Cerebellar nuclear complex (tissue), 1 donor: ENCODE results near the gene TRABD.
"Not testable (repeated sequence)": the region's sequence is repeated elsewhere in the genome, so short reads cannot be mapped to it uniquely, and the experiment has no call there.

Experiments
- DNase-seq, 2 experiments: peaks; one replicate each; lab custom pipeline; 2025; lab: John Stamatoyannopoulos, UW

The TRABD gene

GRCh38 chr22:50201191-50202129 is 15.7 kb downstream of the TRABD start:
- no peak for DNase-seq

- DNase-seq: no peak
Observed at GRCh38 chr22:50202130-50202666, 16.5 kb downstream of the TRABD start.

- DNase-seq: no peak
Observed at GRCh38 chr22:50203288-50203687, 17.6 kb downstream of the TRABD start.

- no peak for DNase-seq
Observed at GRCh38 chr22:50204571-50204970, 18.9 kb downstream of the TRABD start.

- not testable (repeated sequence) for DNase-seq
Observed at GRCh38 chr22:50204998-50205397, 19.3 kb downstream of the TRABD start.

GRCh38 chr22:50205781-50206569 is 20.3 kb downstream of the TRABD start:
- DNase-seq: no peak

GRCh38 chr22:50206599-50206998 is 20.9 kb downstream of the TRABD start:
- DNase-seq: no peak

GRCh38 chr22:50207383-50208140 is 21.8 kb downstream of the TRABD start:
- no peak for DNase-seq

GRCh38 chr22:50208430-50208938 is 22.8 kb downstream of the TRABD start:
- no peak for DNase-seq

GRCh38 chr22:50208939-50209892 is 23.5 kb downstream of the TRABD start:
- no peak for DNase-seq

GRCh38 chr22:50209893-50210292 is 24.2 kb downstream of the TRABD start:
- peak in 1 of 2 experiments; percentile 48 for DNase-seq

- DNase-seq: no peak
Observed at GRCh38 chr22:50210378-50211139, 24.8 kb downstream of the TRABD start.

GRCh38 chr22:50211147-50211546 is 25.4 kb downstream of the TRABD start:
- DNase-seq: no peak

- no peak for DNase-seq
Observed at GRCh38 chr22:50213263-50213662, 27.6 kb downstream of the TRABD start.

- DNase-seq: no peak
Observed at GRCh38 chr22:50215297-50216054, 29.8 kb downstream of the TRABD start.

GRCh38 chr22:50216055-50216683 is 30.5 kb downstream of the TRABD start:
- no peak for DNase-seq

- DNase-seq: no peak
Observed at GRCh38 chr22:50216684-50217520, 31.2 kb downstream of the TRABD start.
